BE2C (cell line): ENCODE data around the gene ULK4.

Experiments
- DNase-seq: peaks from one replicate; pipeline ENCODE4 v3.0.0-alpha.2; 2020
- H3K27me3 ChIP-seq: fragments of 250-450 bp; sonication (Bioruptor Pico); 2 replicates; pipeline ENCODE4 v1.5.1; 2020; ENCODE audit warnings: mild to moderate bottlenecking
- H3K36me3 ChIP-seq: fragments of 250-450 bp; sonication (Bioruptor Pico); 2 replicates; pipeline ENCODE4 v1.5.1; 2020; ENCODE audit warnings: mild to moderate bottlenecking
- H3K4me1 ChIP-seq: fragments of 250-450 bp; sonication (Bioruptor Pico); 2 replicates; pipeline ENCODE4 v1.5.1; 2020
- H3K4me3 ChIP-seq: 2 replicates; pipeline ENCODE4 v1.5.1; 2011; ENCODE audit warnings: low read depth, low read length
- H3K9me3 ChIP-seq: fragments of 250-450 bp; sonication (Bioruptor Pico); 2 replicates; pipeline ENCODE4 v1.5.1; 2020
- CTCF ChIP-seq: IDR thresholded peaks from 2 replicates; pipeline ENCODE4 v1.5.1; 2012; ENCODE audit warnings: mild to moderate bottlenecking, low read depth, low read length

ULK4 gene

GRCh38 chr3:41599127-41599484, 362.8 kb downstream of the ULK4 start:
- Histone ChIP-seq H3K27me3 (no peaks in the 10 kb centered on the region), H3K4me1 (no peaks in the 10 kb centered on the region), H3K4me3 (no peak overlapping the region), H3K9me3 (no peaks in the 10 kb centered on the region), H3K36me3 (no peaks in the 10 kb centered on the region)
- no peak for TF ChIP-seq CTCF
- DNase-seq: no peak

DNA sequence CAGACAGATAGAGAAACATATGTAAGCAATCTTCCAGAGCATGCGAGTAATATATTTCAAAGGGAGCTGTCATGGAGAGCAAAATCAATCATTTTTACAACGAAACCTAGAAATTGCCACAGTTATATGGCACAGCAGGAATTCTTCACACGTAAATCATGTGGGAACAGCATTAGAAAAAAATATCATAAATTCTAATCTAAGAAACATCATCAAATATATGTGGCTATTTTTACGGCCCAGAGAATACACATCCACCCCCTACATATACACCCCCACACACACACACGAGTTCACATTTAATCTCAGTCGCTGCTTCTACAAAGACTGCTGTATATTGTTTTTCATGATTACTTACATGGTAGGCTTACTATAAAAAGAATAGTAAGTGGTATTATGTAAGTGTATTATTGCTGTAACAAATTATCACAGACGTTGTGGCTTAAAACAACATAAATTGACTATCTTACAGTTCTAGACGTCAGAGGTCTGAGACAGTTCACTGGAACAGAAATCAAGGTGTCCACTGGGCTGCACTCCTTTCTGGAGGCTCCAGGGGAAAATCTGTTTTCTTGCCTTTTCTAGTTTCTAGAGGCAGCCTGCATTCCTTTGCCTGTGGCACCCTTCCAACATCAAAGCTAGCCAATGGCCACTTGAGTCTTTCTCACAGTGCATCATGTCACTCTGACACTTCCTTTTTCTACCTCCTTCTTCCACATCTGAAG, 363.3 kb downstream of the ULK4 start:
- no peak overlapping the region for H3K4me3 ChIP-seq
- no peak for DNase-seq

GRCh38 chr3:41593774-41594173, 368.1 kb downstream of the ULK4 start:
- no peaks in the 10 kb centered on the region for H3K4me1 ChIP-seq
- DNase-seq: no peak
- no peak for TF ChIP-seq CTCF
- H3K4me3 ChIP-seq: no peak overlapping the region
- H3K9me3 ChIP-seq: no peaks in the 10 kb centered on the region
- no peaks in the 10 kb centered on the region for H3K36me3 ChIP-seq
- H3K27me3 ChIP-seq: no peaks in the 10 kb centered on the region

More for the DNA sequence above, 363.3 kb downstream of the ULK4 start:
- Histone ChIP-seq H3K27me3 (no peaks in the 10 kb centered on the region), H3K4me1 (no peaks in the 10 kb centered on the region), H3K9me3 (no peaks in the 10 kb centered on the region), H3K36me3 (no peaks in the 10 kb centered on the region)
- TF ChIP-seq CTCF: no peak

- H3K4me3 ChIP-seq: no peak overlapping the region
- H3K27me3 ChIP-seq: no peaks in the 10 kb centered on the region
- no peaks in the 10 kb centered on the region for H3K36me3 ChIP-seq
- DNase-seq: no peak
- no peak for TF ChIP-seq CTCF
- no peaks in the 10 kb centered on the region for H3K4me1 ChIP-seq
- no peaks in the 10 kb centered on the region for H3K9me3 ChIP-seq
Observed at GRCh38 chr3:41592753-41593510, 369.0 kb downstream of the ULK4 start.

DNA sequence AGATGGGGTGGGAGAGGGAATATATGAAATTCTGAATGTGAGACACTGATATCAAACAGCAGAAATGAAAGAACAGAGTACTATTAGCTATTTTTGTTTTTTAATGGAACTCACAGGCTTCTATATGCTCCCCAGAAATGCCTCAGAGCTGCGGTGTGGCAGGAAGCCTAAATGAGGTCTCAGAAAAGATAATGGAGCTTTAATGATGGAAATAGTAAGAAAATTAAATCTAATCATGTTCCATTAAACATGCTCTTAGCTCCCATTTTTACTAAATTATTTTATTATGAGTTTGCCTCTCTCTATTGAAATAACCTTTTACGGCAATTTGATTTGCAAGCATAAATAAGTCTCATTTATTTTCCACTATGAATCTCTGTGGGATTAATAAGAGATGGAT, 378.9 kb downstream of the ULK4 start:
- TF ChIP-seq CTCF: no peak
- Histone ChIP-seq H3K27me3 (no peaks in the 10 kb centered on the region), H3K9me3 (no peaks in the 10 kb centered on the region), H3K36me3 (no peaks in the 10 kb centered on the region), H3K4me1 (no peaks in the 10 kb centered on the region), H3K4me3 (no peak overlapping the region)
- no peak for DNase-seq

DNA sequence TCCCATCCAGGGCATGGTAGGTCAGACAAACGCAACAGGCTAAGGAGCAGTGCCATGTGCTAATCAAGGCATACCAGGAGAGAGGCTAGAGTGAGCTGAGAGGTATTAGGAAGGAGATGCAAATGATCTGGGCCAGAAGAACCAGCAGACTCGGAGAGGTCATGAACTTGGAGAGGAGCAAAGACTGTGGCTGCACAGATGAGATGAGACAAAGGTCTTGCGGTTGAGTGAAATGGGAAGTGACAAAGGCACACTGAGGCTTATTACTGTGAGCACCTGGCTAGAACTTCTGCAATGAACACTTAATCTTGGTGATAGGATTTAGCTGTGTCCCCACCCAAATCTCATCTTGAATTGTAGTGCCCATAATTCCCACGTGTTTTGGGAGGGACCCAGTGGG, 380.2 kb downstream of the ULK4 start:
- no peak overlapping the region for H3K4me3 ChIP-seq
- no peaks in the 10 kb centered on the region for H3K9me3 ChIP-seq
- no peaks in the 10 kb centered on the region for H3K4me1 ChIP-seq
- H3K27me3 ChIP-seq: no peaks in the 10 kb centered on the region
- no peak for TF ChIP-seq CTCF
- no peak for DNase-seq
- H3K36me3 ChIP-seq: no peaks in the 10 kb centered on the region
